Trophoblast cell (in vitro differentiated cells and primary cell): ENCODE measurements around the gene RTN1.
A peak's percentile ranks its signal among the peaks of the same experiment; 100 is the strongest.

Experiments
- DNase-seq, 2 donors: peaks; one replicate each; pipeline ENCODE4 v3.0.0-alpha.2; 2016
- H2AFZ ChIP-seq: 2 replicates; pipeline ENCODE4 v1.6.1; 2013; ENCODE audit warnings: low read length, moderate library complexity, mild to moderate bottlenecking; ENCODE audit not compliant: insufficient read depth, poor library complexity
- H2AK5ac ChIP-seq: 2 replicates; pipeline ENCODE4 v1.6.1; 2013; ENCODE audit warnings: mild to moderate bottlenecking, low read length
- H2BK120ac ChIP-seq: 2 replicates; pipeline ENCODE4 v1.6.1; 2013; ENCODE audit warnings: low read length, mild to moderate bottlenecking, moderate library complexity; ENCODE audit not compliant: insufficient read depth, poor library complexity
- H2BK12ac ChIP-seq: 2 replicates; pipeline ENCODE4 v1.6.1; 2013; ENCODE audit warnings: mild to moderate bottlenecking, low read length, moderate library complexity
- H2BK5ac ChIP-seq: 2 replicates; pipeline ENCODE4 v1.6.1; 2013; ENCODE audit warnings: low read length, low read depth, moderate library complexity, mild to moderate bottlenecking; ENCODE audit not compliant: poor library complexity
- H3K14ac ChIP-seq: 2 replicates; pipeline ENCODE4 v1.6.1; 2013; ENCODE audit warnings: mild to moderate bottlenecking, low read length
- H3K18ac ChIP-seq: 2 replicates; pipeline ENCODE4 v1.6.1; 2013; ENCODE audit warnings: mild to moderate bottlenecking, low read length
- H3K23ac ChIP-seq: 2 replicates; pipeline ENCODE4 v1.6.1; 2013; ENCODE audit warnings: low read length
- H3K27ac ChIP-seq: 2 replicates; pipeline ENCODE4 v1.5.1; 2013; ENCODE audit warnings: low read depth, mild to moderate bottlenecking, inconsistent platforms, low read length, moderate library complexity
- H3K27me3 ChIP-seq: 2 replicates; pipeline ENCODE4 v1.6.1; 2013; ENCODE audit warnings: inconsistent platforms, mild to moderate bottlenecking, low read length, moderate library complexity; ENCODE audit not compliant: insufficient read depth
- H3K36me3 ChIP-seq, 2 experiments: 1 replicate in 1 of 2; 2 replicates in 1 of 2; pipeline ENCODE4 v1.6.1; 2013; ENCODE audit warnings: low read length in 2 of 2, mild to moderate bottlenecking in 2 of 2, moderate library complexity in 1 of 2; ENCODE audit not compliant: insufficient read depth in 2 of 2, control insufficient read depth in 1 of 2
- H3K4ac ChIP-seq: 2 replicates; pipeline ENCODE4 v1.6.1; 2013; ENCODE audit warnings: low read depth, mild to moderate bottlenecking, low read length, moderate library complexity
- H3K4me1 ChIP-seq, 2 experiments: 1 replicate in 1 of 2; 2 replicates in 1 of 2; pipeline ENCODE4 v1.6.1; 2013; ENCODE audit warnings: low read length in 2 of 2, mild to moderate bottlenecking in 2 of 2, moderate library complexity in 1 of 2; ENCODE audit not compliant: insufficient read depth in 2 of 2, control insufficient read depth in 1 of 2
- H3K4me2 ChIP-seq: 2 replicates; pipeline ENCODE4 v1.6.1; 2013; ENCODE audit warnings: inconsistent platforms, mild to moderate bottlenecking, low read length, moderate library complexity
- H3K4me3 ChIP-seq: 2 replicates; pipeline ENCODE4 v1.5.1; 2013; ENCODE audit warnings: mild to moderate bottlenecking, low read depth, low read length, inconsistent platforms
- H3K79me1 ChIP-seq: one replicate; pipeline ENCODE4 v1.6.1; 2013; ENCODE audit warnings: low read length
- H3K79me2 ChIP-seq: 2 replicates; pipeline ENCODE4 v1.6.1; 2013; ENCODE audit warnings: low read length, mild to moderate bottlenecking; ENCODE audit not compliant: control insufficient read depth, insufficient read depth, poor library complexity
- H3K9ac ChIP-seq: 2 replicates; pipeline ENCODE4 v1.6.1; 2013; ENCODE audit warnings: mild to moderate bottlenecking, low read length
- H3K9me3 ChIP-seq: 2 replicates; pipeline ENCODE4 v1.6.1; 2013; ENCODE audit warnings: low read depth, mild to moderate bottlenecking, control low read depth, inconsistent platforms, low read length; ENCODE audit not compliant: insufficient read depth
- H4K12ac ChIP-seq: 2 replicates; pipeline ENCODE4 v1.6.1; 2013; ENCODE audit warnings: low read depth, mild to moderate bottlenecking, low read length, moderate library complexity
- H4K8ac ChIP-seq: 2 replicates; pipeline ENCODE4 v1.6.1; 2013; ENCODE audit warnings: low read depth, mild to moderate bottlenecking, low read length, moderate library complexity
- H4K91ac ChIP-seq: one replicate; pipeline ENCODE4 v1.6.1; 2013; ENCODE audit warnings: low read depth, mild to moderate bottlenecking, low read length, moderate library complexity
- WGBS: extraction: QIAGEN DNeasy Blood & Tissue Kit; methylation state at CpG from one replicate; pipeline ENCODE4 v1.1.7; 2013; ENCODE audit warnings: missing lambda C conversion rate; ENCODE audit not compliant: insufficient read length, insufficient coverage; ENCODE audit errors: extremely low coverage; 5-methylcytosine and 5-hydroxymethylcytosine counted together

Gene RTN1

DNA sequence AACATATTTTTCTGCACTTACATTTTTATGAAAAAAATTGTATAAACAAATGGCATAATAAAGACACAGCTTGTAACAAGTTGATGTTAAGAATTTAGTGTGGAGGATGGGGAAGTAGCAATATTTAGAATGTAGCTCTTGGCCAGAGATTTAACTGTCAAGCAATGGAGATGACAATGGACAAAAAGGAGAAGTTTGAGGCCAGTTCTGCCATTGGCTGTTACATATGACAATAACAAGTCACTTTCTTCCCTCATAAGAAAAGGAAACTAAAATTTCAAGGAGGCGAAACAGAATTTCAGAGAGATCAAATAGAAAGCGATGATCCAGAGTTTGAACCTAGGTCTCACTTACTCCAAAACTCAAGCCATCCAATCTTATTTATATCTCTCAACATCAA lies 171.1 kb downstream of the RTN1 start:
- Histone ChIP-seq H2BK12ac (no peak overlapping the region), H3K79me2 (no peaks in the 10 kb centered on the region), H3K27ac (no peak overlapping the region), H4K91ac (no peak overlapping the region), H3K79me1 (no peaks in the 10 kb centered on the region), H3K18ac (no peak overlapping the region), H3K9me3 (no peaks in the 10 kb centered on the region), H2BK5ac (no peak overlapping the region), H4K8ac (no peak overlapping the region), H3K36me3 (no peaks in the 10 kb centered on the region), H3K4me1 (no peaks in the 10 kb centered on the region), H3K27me3 (no peaks in the 10 kb centered on the region), H3K4me2 (no peak overlapping the region), H3K14ac (no peak overlapping the region), H3K4me3 (no peak overlapping the region), H3K23ac (no peak overlapping the region), H4K12ac (no peak overlapping the region), H2AFZ (no peak overlapping the region), H3K4ac (no peak overlapping the region), H2BK120ac (no peak overlapping the region), H3K9ac (no peak overlapping the region), H2AK5ac (no peak overlapping the region)
- WGBS: no CpG with 5 or more reads among the region's 2 CpGs
- DNase-seq: no peak

DNA sequence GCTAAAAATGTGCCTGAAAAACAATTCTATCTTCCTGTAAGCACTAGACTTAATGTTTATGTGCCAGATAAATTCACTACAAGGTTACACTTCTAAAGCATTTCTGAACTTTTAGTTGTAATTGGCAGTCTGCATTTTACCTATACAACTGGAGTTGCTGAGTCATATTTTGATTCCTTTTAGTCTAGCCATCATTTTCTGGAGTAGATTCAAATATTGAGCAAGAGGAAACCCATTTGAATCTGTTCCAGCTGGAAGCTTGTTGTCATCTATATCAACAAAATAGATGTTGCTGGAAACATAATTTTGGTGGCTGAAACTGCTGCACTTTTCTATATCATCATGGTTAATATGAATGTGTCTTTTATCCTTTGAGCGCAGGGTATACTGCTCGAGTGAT lies 171.8 kb downstream of the RTN1 start:
- Histone ChIP-seq H3K4me1 (no peaks in the 10 kb centered on the region), H3K27me3 (no peaks in the 10 kb centered on the region), H4K8ac (no peak overlapping the region), H3K4ac (no peak overlapping the region), H3K36me3 (no peaks in the 10 kb centered on the region), H2BK5ac (no peak overlapping the region), H3K18ac (no peak overlapping the region), H3K79me2 (no peaks in the 10 kb centered on the region), H2BK12ac (no peak overlapping the region), H3K4me2 (no peak overlapping the region), H4K91ac (no peak overlapping the region), H3K79me1 (no peaks in the 10 kb centered on the region), H3K4me3 (no peak overlapping the region), H2AK5ac (no peak overlapping the region), H3K9me3 (no peaks in the 10 kb centered on the region), H3K9ac (no peak overlapping the region), H3K27ac (no peak overlapping the region), H2AFZ (no peak overlapping the region), H3K23ac (no peak overlapping the region), H3K14ac (no peak overlapping the region), H2BK120ac (no peak overlapping the region), H4K12ac (no peak overlapping the region)
- no CpG with 5 or more reads among the region's 2 CpGs for WGBS
- peak in 1 of 2 donors; percentile 25 for DNase-seq

DNA sequence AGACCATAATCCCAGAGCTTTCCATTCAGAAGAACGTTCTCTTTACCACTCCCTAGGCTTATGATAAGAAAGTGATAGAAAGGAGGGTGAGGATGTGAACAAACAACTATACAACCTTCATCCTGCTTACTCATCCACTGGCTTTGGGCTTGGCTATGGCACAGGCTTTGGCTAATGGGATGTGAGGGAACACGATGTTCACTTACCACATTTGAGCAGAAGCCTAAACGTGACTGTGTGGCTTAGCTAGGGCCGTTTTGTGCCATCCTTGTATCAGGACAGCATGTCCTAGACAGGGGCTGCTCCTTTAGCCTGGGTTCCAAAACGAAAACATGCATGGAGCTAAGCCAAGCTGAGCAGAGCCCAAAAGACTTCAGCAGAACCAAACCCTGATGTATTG lies 175.4 kb downstream of the RTN1 start:
- Histone ChIP-seq H3K27me3 (no peaks in the 10 kb centered on the region), H3K4me3 (no peak overlapping the region), H4K12ac (no peak overlapping the region), H3K27ac (no peak overlapping the region), H3K36me3 (no peaks in the 10 kb centered on the region), H2BK12ac (no peak overlapping the region), H3K9me3 (no peaks in the 10 kb centered on the region), H2BK120ac (no peak overlapping the region), H2AFZ (no peak overlapping the region), H4K8ac (no peak overlapping the region), H3K79me1 (no peaks in the 10 kb centered on the region), H3K4me1 (no peaks in the 10 kb centered on the region), H3K18ac (no peak overlapping the region), H2AK5ac (no peak overlapping the region), H2BK5ac (no peak overlapping the region), H3K14ac (no peak overlapping the region), H4K91ac (no peak overlapping the region), H3K23ac (no peak overlapping the region), H3K4me2 (no peak overlapping the region), H3K9ac (no peak overlapping the region), H3K4ac (no peak overlapping the region), H3K79me2 (no peaks in the 10 kb centered on the region)
- WGBS: no CpG with 5 or more reads among the region's 5 CpGs
- no peak for DNase-seq

DNA sequence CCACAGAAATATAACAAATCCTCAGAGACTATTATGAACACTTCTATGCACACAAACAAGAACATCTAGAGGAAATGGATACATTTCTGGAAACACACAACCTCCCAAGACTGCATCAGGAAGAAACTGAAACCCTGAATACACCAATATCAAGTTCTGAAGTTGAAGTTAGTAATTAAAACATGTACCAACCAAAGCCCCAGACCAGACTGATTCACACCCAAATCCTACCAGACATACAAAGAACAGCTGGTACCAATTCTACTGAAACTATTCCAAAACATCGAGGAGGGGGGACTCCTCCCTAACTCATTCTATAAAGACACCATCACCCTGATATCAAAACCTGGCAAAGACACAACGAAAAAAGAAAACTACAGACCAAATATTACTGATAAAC lies 179.3 kb downstream of the RTN1 start:
- no peak overlapping the region for H3K9ac ChIP-seq
- no peak overlapping the region for H2BK5ac ChIP-seq
- H3K36me3 ChIP-seq: no peaks in the 10 kb centered on the region
- no peaks in the 10 kb centered on the region for H3K27me3 ChIP-seq
- no peak overlapping the region for H4K8ac ChIP-seq
- H3K18ac ChIP-seq: no peak overlapping the region
- H2AK5ac ChIP-seq: no peak overlapping the region
- H3K79me2 ChIP-seq: no peaks in the 10 kb centered on the region
- H2BK12ac ChIP-seq: no peak overlapping the region
- H3K79me1 ChIP-seq: no peaks in the 10 kb centered on the region
- no peak overlapping the region for H3K14ac ChIP-seq
- H2BK120ac ChIP-seq: no peak overlapping the region
- no peak for DNase-seq
- H3K9me3 ChIP-seq: no peaks in the 10 kb centered on the region
- H3K27ac ChIP-seq: no peak overlapping the region
- no peaks in the 10 kb centered on the region for H3K4me1 ChIP-seq
- no peak overlapping the region for H2AFZ ChIP-seq
- no peak overlapping the region for H3K4ac ChIP-seq
- H3K23ac ChIP-seq: no peak overlapping the region
- WGBS: no CpG with 5 or more reads among the region's 2 CpGs
- H4K91ac ChIP-seq: no peak overlapping the region
- no peak overlapping the region for H3K4me2 ChIP-seq
- no peak overlapping the region for H3K4me3 ChIP-seq
- H4K12ac ChIP-seq: no peak overlapping the region
